Measurements from ENCODE around the gene MYO7B.

MYO7B gene

DNA sequence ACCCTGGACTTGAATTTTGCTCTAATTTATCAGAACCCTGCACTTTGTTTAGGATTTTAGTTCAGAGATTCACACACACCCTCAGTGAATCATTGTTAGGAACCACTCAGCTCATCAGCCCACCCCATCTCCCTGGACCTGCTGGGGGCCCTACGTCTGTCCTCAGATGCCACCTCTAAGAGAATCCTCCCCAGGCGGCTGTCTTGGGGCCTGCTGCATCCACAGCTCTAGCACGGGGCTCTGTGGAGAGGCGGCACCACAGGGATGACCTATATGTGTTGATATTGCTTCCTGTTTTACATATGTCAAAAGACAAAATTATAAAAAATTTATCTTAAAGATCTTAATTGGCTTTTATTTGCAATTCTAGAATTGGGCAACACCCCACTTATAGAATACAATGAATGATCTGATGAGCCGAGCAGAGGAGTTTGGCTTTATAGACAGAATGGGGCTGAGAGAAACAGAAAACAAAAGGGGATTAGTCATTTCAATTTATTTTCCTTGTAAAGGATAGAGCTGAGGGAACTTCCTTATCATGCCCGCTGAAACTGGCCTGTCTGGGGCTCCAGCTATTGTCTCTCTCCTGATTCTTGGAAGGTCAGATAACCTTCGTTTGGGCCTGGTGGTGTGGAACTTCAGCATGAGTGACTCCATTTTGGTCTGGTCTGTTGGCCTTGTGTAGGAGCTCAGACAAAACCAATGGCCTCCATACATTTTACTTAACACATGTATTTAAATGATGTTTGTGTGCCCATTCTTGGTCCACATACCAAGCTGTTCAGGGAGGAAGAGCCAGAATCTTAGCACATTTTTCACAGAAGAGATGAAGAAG lies 1.4 kb downstream of the MYO7B start:
- no peak overlapping the region for H3K9ac ChIP-seq (ENCODE audit: low read length)
- no peaks in the 10 kb centered on the region for H3K79me1 ChIP-seq (replicated peaks; ENCODE audit: low read length, poor library complexity, severe bottlenecking)
- no peak overlapping the region for H3K27ac ChIP-seq (ENCODE audit: low read length, poor library complexity, severe bottlenecking)
- no peak overlapping the region for H2BK12ac ChIP-seq (ENCODE audit: low read length in 2 of 2)
- H3K4me2 ChIP-seq (ENCODE audit: low read length, poor library complexity, severe bottlenecking), result no peak overlapping the region
- no peak for DNase-seq
- H3K4ac ChIP-seq (ENCODE audit: low read depth in 1 of 2, low read length in 2 of 2), result no peak overlapping the region
- no peaks in the 10 kb centered on the region for H3K9me3 ChIP-seq (ENCODE audit: control insufficient read depth, low read length)
- peaks cover 24 to 48% of the 10 kb centered on the region in 2 experiments for H3K27me3 ChIP-seq (ENCODE audit: control insufficient read depth in 1 of 2, insufficient read depth in 1 of 2, low read length in 2 of 2)
- H2BK15ac ChIP-seq (ENCODE audit: low read depth, poor library complexity, severe bottlenecking), result no peak overlapping the region
- H4K8ac ChIP-seq (ENCODE audit: low read length), result no peak overlapping the region
- no peak overlapping the region for H4K91ac ChIP-seq (ENCODE audit: low read length)
- 85% methylated on average over 3 of the region's 7 CpGs for WGBS
- H3K36me3 ChIP-seq (ENCODE audit: control insufficient read depth in 1 of 2, insufficient read depth in 2 of 2, low read depth in 1 of 2, low read length in 2 of 2), result no peaks in the 10 kb centered on the region
- peaks cover 2% of the 10 kb centered on the region for H3K4me1 ChIP-seq (ENCODE audit: control insufficient read depth, insufficient read depth, low read depth, low read length)
- no peak overlapping the region for H3K4me3 ChIP-seq (ENCODE audit: insufficient read depth in 1 of 2, low read depth in 1 of 2, low read length in 2 of 2)
- H2AK5ac ChIP-seq (ENCODE audit: low read length, severe bottlenecking), result no peak overlapping the region
- no peak overlapping the region for H3K14ac ChIP-seq (ENCODE audit: low read length in 2 of 2)
- no peak overlapping the region for H3K18ac ChIP-seq (ENCODE audit: low read depth in 1 of 2, low read length in 2 of 2)
- no peak overlapping the region for H2AFZ ChIP-seq (ENCODE audit: low read depth, low read length)
- no peak overlapping the region for H3K23ac ChIP-seq (ENCODE audit: low read length in 2 of 2)
- H2BK5ac ChIP-seq (ENCODE audit: low read depth, low read length, poor library complexity, severe bottlenecking), result no peak overlapping the region
- no peak overlapping the region for H2BK120ac ChIP-seq (ENCODE audit: low read depth, low read length)

DNA sequence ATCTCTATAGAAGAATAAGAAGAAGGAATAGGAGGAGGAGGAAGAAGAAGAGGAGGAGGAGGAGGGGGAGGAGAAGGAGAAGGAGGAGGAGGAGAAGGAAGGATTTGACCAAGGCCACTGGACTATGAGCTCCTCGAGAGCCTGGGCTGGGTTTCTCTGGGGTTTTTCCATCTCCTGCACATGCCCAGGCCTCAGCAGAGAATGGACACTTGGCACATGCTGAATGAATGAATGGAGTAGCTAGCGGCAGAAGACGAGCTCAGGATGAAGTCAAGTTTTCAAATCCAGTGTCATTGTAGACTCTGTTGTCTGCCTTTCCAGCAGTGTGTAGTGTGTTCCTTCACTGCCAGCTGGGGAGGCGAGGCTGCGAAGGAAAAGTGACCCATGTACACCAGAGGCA lies 2.2 kb downstream of the MYO7B start:
- no peak overlapping the region for H2BK5ac ChIP-seq (ENCODE audit: low read depth, low read length, poor library complexity, severe bottlenecking)
- H2BK12ac ChIP-seq (ENCODE audit: low read length in 2 of 2), result no peak overlapping the region
- H3K4me2 ChIP-seq (ENCODE audit: low read length, poor library complexity, severe bottlenecking), result no peak overlapping the region
- no peak overlapping the region for H2AFZ ChIP-seq (ENCODE audit: low read depth, low read length)
- H4K91ac ChIP-seq (ENCODE audit: low read length), result no peak overlapping the region
- H3K27ac ChIP-seq (ENCODE audit: low read length, poor library complexity, severe bottlenecking), result no peak overlapping the region
- no peak overlapping the region for H2BK120ac ChIP-seq (ENCODE audit: low read depth, low read length)
- no peak overlapping the region for H2AK5ac ChIP-seq (ENCODE audit: low read length, severe bottlenecking)
- H2BK15ac ChIP-seq (ENCODE audit: low read depth, poor library complexity, severe bottlenecking), result no peak overlapping the region
- peaks cover 5% of the 10 kb centered on the region for H3K4me1 ChIP-seq (ENCODE audit: control insufficient read depth, insufficient read depth, low read depth, low read length)
- no peak overlapping the region for H4K8ac ChIP-seq (ENCODE audit: low read length)
- H3K27me3 ChIP-seq (ENCODE audit: control insufficient read depth in 1 of 2, insufficient read depth in 1 of 2, low read length in 2 of 2), result peaks cover 18 to 48% of the 10 kb centered on the region in 2 experiments
- H3K36me3 ChIP-seq (ENCODE audit: control insufficient read depth in 1 of 2, insufficient read depth in 2 of 2, low read depth in 1 of 2, low read length in 2 of 2), result no peaks in the 10 kb centered on the region
- no peak overlapping the region for H3K4ac ChIP-seq (ENCODE audit: low read depth in 1 of 2, low read length in 2 of 2)
- no peaks in the 10 kb centered on the region for H3K9me3 ChIP-seq (ENCODE audit: control insufficient read depth, low read length)
- H3K79me1 ChIP-seq (replicated peaks; ENCODE audit: low read length, poor library complexity, severe bottlenecking), result no peaks in the 10 kb centered on the region
- H3K9ac ChIP-seq (ENCODE audit: low read length), result no peak overlapping the region
- no peak overlapping the region for H3K23ac ChIP-seq (ENCODE audit: low read length in 2 of 2)
- H3K18ac ChIP-seq (ENCODE audit: low read depth in 1 of 2, low read length in 2 of 2), result no peak overlapping the region
- WGBS, result 89% methylated on average over 5 of the region's 5 CpGs
- H3K4me3 ChIP-seq (ENCODE audit: insufficient read depth in 1 of 2, low read depth in 1 of 2, low read length in 2 of 2), result no peak overlapping the region
- no peak for DNase-seq
- no peak overlapping the region for H3K14ac ChIP-seq (ENCODE audit: low read length in 2 of 2)

- Histone ChIP-seq H3K27ac (ENCODE audit: low read length, poor library complexity, severe bottlenecking) (no peak overlapping the region), H2BK12ac (ENCODE audit: low read length in 2 of 2) (no peak overlapping the region), H3K9me3 (ENCODE audit: control insufficient read depth, low read length) (no peaks in the 10 kb centered on the region), H3K23ac (ENCODE audit: low read length in 2 of 2) (no peak overlapping the region), H2BK5ac (ENCODE audit: low read depth, low read length, poor library complexity, severe bottlenecking) (no peak overlapping the region), H3K18ac (ENCODE audit: low read depth in 1 of 2, low read length in 2 of 2) (no peak overlapping the region), H3K27me3 (ENCODE audit: control insufficient read depth in 1 of 2, insufficient read depth in 1 of 2, low read length in 2 of 2) (peaks cover 19 to 42% of the 10 kb centered on the region in 2 experiments), H4K91ac (ENCODE audit: low read length) (no peak overlapping the region), H3K4ac (ENCODE audit: low read depth in 1 of 2, low read length in 2 of 2) (no peak overlapping the region), H3K4me1 (ENCODE audit: control insufficient read depth, insufficient read depth, low read depth, low read length) (peaks cover 3% of the 10 kb centered on the region), H2AK5ac (ENCODE audit: low read length, severe bottlenecking) (no peak overlapping the region), H2AFZ (ENCODE audit: low read depth, low read length) (no peak overlapping the region), H3K36me3 (ENCODE audit: control insufficient read depth in 1 of 2, insufficient read depth in 2 of 2, low read depth in 1 of 2, low read length in 2 of 2) (no peaks in the 10 kb centered on the region), H2BK15ac (ENCODE audit: low read depth, poor library complexity, severe bottlenecking) (no peak overlapping the region), H3K4me2 (ENCODE audit: low read length, poor library complexity, severe bottlenecking) (no peak overlapping the region), H2BK120ac (ENCODE audit: low read depth, low read length) (no peak overlapping the region), H3K9ac (ENCODE audit: low read length) (no peak overlapping the region), H3K4me3 (ENCODE audit: insufficient read depth in 1 of 2, low read depth in 1 of 2, low read length in 2 of 2) (no peak overlapping the region), H3K79me1 (replicated peaks; ENCODE audit: low read length, poor library complexity, severe bottlenecking) (no peaks in the 10 kb centered on the region), H3K14ac (ENCODE audit: low read length in 2 of 2) (no peak overlapping the region), H4K8ac (ENCODE audit: low read length) (no peak overlapping the region)
- no peak for DNase-seq
- 86% methylated on average over 6 of the region's 7 CpGs for WGBS
Measured at GRCh38 chr2:127541809-127542208, 6.3 kb downstream of the MYO7B start.

GRCh38 chr2:127542231-127542630 lies 6.7 kb downstream of the MYO7B start:
- no peak overlapping the region for H3K4me3 ChIP-seq (ENCODE audit: insufficient read depth in 1 of 2, low read depth in 1 of 2, low read length in 2 of 2)
- no peak overlapping the region for H3K23ac ChIP-seq (ENCODE audit: low read length in 2 of 2)
- no peak overlapping the region for H3K4ac ChIP-seq (ENCODE audit: low read depth in 1 of 2, low read length in 2 of 2)
- H3K9ac ChIP-seq (ENCODE audit: low read length), result no peak overlapping the region
- H2BK5ac ChIP-seq (ENCODE audit: low read depth, low read length, poor library complexity, severe bottlenecking), result no peak overlapping the region
- no peak overlapping the region for H2AK5ac ChIP-seq (ENCODE audit: low read length, severe bottlenecking)
- no peak overlapping the region for H3K4me2 ChIP-seq (ENCODE audit: low read length, poor library complexity, severe bottlenecking)
- H3K36me3 ChIP-seq (ENCODE audit: control insufficient read depth in 1 of 2, insufficient read depth in 2 of 2, low read depth in 1 of 2, low read length in 2 of 2), result no peaks in the 10 kb centered on the region
- peaks cover 23 to 43% of the 10 kb centered on the region in 2 experiments for H3K27me3 ChIP-seq (ENCODE audit: control insufficient read depth in 1 of 2, insufficient read depth in 1 of 2, low read length in 2 of 2)
- no peak overlapping the region for H2BK12ac ChIP-seq (ENCODE audit: low read length in 2 of 2)
- no peak overlapping the region for H2AFZ ChIP-seq (ENCODE audit: low read depth, low read length)
- no peak overlapping the region for H4K91ac ChIP-seq (ENCODE audit: low read length)
- no peaks in the 10 kb centered on the region for H3K79me1 ChIP-seq (replicated peaks; ENCODE audit: low read length, poor library complexity, severe bottlenecking)
- H4K8ac ChIP-seq (ENCODE audit: low read length), result no peak overlapping the region
- no peak overlapping the region for H3K18ac ChIP-seq (ENCODE audit: low read depth in 1 of 2, low read length in 2 of 2)
- H2BK15ac ChIP-seq (ENCODE audit: low read depth, poor library complexity, severe bottlenecking), result no peak overlapping the region
- H2BK120ac ChIP-seq (ENCODE audit: low read depth, low read length), result no peak overlapping the region
- no peaks in the 10 kb centered on the region for H3K9me3 ChIP-seq (ENCODE audit: control insufficient read depth, low read length)
- no peak overlapping the region for H3K27ac ChIP-seq (ENCODE audit: low read length, poor library complexity, severe bottlenecking)
- no peak for DNase-seq
- WGBS, result 78% methylated on average over 2 of the region's 3 CpGs
- H3K14ac ChIP-seq (ENCODE audit: low read length in 2 of 2), result no peak overlapping the region
- H3K4me1 ChIP-seq (ENCODE audit: control insufficient read depth, insufficient read depth, low read depth, low read length), result peaks cover 3% of the 10 kb centered on the region

Measured in mesenchymal stem cell (in vitro differentiated cells and primary cell).